Measurements from ENCODE around the gene STK33. TPM values are rescaled to one million over a fixed set of nuclear protein-coding genes. Genes with fewer than 3 reads are reported as not detected.

STK33 gene
- total RNA-seq, 1 donor: 1.1 TPM

- TF ChIP-seq CTCF (IDR thresholded peaks at IDR 0.05; ENCODE audit: insufficient read depth, low read length): no peak
- DNase-seq (ENCODE audit: low read depth): no peak
- H3K4me3 ChIP-seq (ENCODE audit: low read depth, low read length): no peak overlapping the region
Observed at GRCh38 chr11:8341996-8342395, 252.0 kb downstream of the STK33 start.

Small RNAs within 50 kb of the gene (small RNA-seq; reads per million reads assigned to genes)
- gene RF00601: not detected

Other genes starting within 250 kb of the STK33 start
- 4.1 and 5.6 TPM in 2 replicates for gene TRIM66, start 88.4 kb upstream of the STK33 start, total RNA-seq (ENCODE audit: low replicate concordance)
- gene RPL27A, start 88.6 kb upstream of the STK33 start, total RNA-seq (ENCODE audit: low replicate concordance): 505 and 965 TPM in 2 replicates